GM21717 (cell line): ENCODE data around the gene PTPN20.

Source experiments
- ATAC-seq: cut with Tn5 transposase; IDR thresholded peaks from one replicate; pipeline ENCODE4 v1.9.1; 2021; ENCODE audit warnings: mild to moderate bottlenecking, moderate library complexity; ENCODE audit not compliant: unreplicated experiment

The PTPN20 gene

GRCh38 chr10:47046321-47047126 is 135.3 kb downstream of the PTPN20 start:
- no peak for ATAC-seq

- ATAC-seq, result no peak
Observed at GRCh38 chr10:47047127-47047504, 135.9 kb downstream of the PTPN20 start.

DNA sequence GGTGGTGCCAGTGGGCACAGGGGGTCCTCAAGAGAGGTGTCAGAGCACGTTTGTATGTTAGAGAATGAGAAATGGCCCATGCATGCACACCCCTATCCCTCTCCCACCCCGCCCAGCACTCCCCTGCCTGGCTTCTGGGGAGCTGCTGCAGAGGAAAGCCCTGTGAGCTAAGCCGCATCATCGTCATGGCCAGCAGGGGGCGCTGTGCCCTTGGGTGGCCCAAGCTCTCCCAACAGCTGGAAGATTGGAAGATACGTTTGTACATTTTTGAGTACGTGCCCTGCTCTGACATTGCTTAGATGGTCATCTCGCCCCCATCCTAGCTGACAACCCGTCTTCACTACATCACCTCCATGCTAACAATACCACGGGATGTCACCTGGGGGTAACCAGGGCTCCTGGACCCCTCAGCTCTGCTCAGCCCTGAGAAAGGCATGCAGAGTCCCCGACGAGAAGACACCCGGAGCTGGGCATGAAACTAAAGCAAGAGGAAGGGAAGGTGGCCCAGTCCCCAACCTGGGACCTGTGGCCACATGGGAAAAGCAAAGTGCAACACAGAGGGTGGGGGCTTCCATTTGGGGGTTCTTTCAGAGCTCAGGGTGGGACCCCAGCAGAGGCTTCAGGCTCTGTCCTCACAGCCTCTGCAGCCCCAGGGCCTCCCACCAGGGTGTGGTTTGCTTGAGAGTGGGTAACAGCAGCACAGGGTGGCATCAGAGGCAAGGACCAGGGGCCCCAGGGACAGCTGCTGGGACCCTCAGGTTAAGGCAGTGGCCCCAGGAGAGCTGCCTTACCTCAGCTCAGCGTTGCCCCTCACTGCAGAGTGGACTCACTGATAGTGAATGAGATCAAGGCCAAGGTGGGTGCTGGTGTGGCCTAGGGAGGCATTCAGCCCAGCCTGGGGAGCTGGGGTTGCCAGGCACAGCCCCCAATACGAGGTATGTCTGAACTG is 136.6 kb downstream of the PTPN20 start:
- ATAC-seq, result no peak

- no peak for ATAC-seq
Observed at GRCh38 chr10:47048526-47048905, 137.3 kb downstream of the PTPN20 start.

DNA sequence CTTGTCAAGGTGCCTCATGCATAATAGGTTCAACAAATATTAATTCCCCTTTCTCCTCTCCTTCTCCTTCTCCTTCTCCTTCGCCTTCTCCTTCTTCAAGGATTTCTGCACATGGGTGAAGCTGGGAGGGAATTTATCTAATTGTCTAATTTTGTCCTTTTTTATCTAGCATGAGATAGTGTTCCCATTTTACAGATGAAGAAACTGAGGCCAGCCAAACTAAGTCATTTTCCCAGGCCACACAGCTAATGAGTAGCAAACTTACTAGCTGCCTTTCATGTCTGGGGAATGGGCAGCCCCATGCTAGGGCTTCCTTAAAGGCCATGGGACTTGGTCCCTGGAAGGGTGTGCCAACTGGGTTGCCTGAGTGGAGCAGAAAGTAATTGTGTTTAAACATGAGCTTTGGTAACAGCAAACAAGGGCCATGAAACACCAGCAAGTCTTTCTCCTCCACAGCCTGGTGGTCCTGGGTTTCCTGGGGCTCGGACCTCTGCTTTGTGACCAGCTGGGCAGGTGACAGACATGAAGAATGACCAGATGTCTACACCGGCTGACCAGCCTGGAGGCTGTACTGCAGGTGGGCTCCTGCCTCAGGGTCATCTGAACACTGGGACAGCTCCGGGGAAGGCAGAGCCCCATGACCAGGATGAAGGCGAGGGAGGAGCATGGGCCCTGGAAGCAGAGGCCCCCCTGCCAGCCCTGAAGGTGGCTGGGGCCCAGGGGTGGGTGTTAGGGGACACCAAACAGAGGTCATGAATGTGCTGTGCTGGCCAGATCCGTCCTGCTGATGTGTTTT is 138.0 kb downstream of the PTPN20 start:
- no peak for ATAC-seq

GRCh38 chr10:47049906-47050305 is 138.7 kb downstream of the PTPN20 start:
- ATAC-seq, result no peak

DNA sequence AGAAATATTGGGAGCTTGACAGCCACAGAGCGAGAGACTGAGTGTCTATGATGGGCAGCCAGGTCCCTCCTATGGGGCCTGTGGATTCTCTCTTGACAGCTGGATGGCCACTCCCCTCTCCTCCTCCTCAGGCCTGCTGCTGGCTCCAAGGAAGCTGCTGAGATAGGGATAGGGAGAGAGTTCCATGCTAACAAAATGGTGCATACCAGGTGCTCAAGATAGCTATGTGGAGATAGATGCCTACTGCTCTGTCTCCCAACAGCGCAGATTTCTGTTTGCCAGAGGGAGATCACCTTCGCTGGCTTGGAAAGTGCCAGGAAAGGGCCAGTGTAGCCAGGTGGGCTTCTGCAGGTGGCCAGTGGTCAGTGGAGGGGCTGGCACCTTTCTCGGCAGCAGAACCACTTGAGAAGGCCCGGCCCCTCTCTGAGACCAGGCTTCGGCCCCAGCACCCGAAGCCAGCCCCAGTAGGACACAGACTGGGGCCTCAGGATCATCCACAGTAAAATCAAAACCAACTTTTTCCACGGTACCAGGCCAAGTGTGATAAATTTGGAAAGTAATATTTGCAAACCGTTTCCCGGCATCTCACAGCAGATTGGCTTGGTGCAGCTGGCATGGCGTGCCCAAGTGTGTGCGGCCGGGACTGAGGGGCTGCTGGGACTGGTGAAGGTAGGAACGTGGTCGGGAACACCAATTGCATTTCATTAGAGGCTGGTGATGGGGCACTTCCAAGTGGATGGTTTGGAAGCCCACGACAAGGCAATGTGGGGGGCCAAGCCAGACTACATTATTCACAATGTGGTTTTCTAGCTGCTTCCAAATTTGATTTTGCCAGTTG is 139.6 kb downstream of the PTPN20 start:
- no peak for ATAC-seq

GRCh38 chr10:47051741-47052238 is 140.6 kb downstream of the PTPN20 start:
- no peak for ATAC-seq
